ENCODE data around the gene IDH3A.
"Not testable (repeated sequence)": the region's sequence is repeated elsewhere in the genome, so short reads cannot be mapped to it uniquely, and the experiment has no call there.

IDH3A gene

DNA sequence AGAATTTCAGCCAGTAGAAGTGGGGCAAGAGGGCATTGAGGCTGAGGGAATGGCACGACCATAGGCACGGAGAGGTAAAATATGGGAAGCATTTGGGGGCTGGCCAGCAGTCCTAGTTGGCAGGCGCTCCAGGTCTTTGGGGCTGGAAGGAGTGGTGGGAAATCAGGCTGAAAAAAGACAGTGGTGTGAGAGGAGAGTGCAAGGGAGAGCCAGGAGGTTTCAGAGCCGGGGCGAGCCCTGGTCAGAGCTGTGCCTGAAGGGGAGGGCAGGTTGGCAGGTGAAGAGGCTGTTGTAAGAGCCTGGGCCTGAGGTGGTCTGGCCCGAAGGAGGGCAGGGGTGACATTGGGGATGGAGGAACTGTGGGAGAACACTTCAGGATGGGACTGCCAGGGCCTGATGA, 1.6 kb upstream of the IDH3A start:
- Histone ChIP-seq H3K4me1 (no peaks in the 10 kb centered on the region), H3K4me3 (ENCODE audit: low read depth, low read length) (no peak overlapping the region), H3K9me3 (no peaks in the 10 kb centered on the region), H3K27me3 (no peaks in the 10 kb centered on the region), H3K36me3 (no peaks in the 10 kb centered on the region; the same call in 1 of the 2 replicates)
- TF ChIP-seq, protein P1, sequence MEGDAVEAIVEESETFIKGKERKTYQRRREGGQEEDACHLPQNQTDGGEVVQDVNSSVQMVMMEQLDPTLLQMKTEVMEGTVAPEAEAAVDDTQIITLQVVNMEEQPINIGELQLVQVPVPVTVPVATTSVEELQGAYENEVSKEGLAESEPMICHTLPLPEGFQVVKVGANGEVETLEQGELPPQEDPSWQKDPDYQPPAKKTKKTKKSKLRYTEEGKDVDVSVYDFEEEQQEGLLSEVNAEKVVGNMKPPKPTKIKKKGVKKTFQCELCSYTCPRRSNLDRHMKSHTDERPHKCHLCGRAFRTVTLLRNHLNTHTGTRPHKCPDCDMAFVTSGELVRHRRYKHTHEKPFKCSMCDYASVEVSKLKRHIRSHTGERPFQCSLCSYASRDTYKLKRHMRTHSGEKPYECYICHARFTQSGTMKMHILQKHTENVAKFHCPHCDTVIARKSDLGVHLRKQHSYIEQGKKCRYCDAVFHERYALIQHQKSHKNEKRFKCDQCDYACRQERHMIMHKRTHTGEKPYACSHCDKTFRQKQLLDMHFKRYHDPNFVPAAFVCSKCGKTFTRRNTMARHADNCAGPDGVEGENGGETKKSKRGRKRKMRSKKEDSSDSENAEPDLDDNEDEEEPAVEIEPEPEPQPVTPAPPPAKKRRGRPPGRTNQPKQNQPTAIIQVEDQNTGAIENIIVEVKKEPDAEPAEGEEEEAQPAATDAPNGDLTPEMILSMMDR (IDR thresholded peaks at IDR 0.05; ENCODE audit: low read depth, low read length), result no peak
- no peak for DNase-seq

DNA sequence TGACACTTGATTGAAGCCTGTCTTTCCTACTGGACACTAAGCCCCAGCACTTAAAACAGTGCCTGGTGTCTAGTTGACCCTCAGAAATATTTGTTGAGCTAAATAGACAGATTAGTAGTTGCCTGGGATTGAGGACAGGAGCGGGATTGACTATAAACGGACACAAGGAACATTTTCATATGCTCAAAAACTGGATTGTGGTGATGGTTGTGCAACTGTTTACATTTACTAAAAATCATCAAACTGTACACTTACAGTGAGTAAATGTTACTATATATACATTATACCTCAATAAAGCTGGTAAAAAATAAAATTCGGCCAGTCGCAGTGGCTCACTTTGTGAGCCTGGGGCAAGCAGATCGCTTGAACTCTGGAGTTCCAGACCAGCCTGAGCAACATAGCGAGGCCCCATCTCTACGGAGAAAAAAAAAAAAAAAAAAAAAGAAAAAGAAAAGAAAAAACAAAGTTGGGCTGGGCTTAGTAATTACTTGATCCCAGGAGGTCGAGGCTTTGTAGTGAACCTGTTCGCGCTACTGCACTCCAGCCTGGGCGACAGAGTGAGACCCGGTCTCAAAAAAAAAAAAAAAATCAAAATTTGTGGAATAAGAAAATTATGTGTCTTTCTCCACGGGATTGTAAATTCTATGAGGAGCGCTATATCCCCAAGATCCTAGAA, 632 bp upstream of the IDH3A start:
- H3K4me1 ChIP-seq, result no peaks in the 10 kb centered on the region
- H3K27me3 ChIP-seq, result no peaks in the 10 kb centered on the region
- H3K9me3 ChIP-seq, result no peaks in the 10 kb centered on the region
- TF ChIP-seq, protein P1 (IDR thresholded peaks at IDR 0.05; ENCODE audit: low read depth, low read length), result no peak
- DNase-seq, result no peak
- no peaks in the 10 kb centered on the region; the same call in 1 of the 2 replicates for H3K36me3 ChIP-seq
- H3K4me3 ChIP-seq (ENCODE audit: low read depth, low read length), result peak overlapping the region; percentile 90

DNA sequence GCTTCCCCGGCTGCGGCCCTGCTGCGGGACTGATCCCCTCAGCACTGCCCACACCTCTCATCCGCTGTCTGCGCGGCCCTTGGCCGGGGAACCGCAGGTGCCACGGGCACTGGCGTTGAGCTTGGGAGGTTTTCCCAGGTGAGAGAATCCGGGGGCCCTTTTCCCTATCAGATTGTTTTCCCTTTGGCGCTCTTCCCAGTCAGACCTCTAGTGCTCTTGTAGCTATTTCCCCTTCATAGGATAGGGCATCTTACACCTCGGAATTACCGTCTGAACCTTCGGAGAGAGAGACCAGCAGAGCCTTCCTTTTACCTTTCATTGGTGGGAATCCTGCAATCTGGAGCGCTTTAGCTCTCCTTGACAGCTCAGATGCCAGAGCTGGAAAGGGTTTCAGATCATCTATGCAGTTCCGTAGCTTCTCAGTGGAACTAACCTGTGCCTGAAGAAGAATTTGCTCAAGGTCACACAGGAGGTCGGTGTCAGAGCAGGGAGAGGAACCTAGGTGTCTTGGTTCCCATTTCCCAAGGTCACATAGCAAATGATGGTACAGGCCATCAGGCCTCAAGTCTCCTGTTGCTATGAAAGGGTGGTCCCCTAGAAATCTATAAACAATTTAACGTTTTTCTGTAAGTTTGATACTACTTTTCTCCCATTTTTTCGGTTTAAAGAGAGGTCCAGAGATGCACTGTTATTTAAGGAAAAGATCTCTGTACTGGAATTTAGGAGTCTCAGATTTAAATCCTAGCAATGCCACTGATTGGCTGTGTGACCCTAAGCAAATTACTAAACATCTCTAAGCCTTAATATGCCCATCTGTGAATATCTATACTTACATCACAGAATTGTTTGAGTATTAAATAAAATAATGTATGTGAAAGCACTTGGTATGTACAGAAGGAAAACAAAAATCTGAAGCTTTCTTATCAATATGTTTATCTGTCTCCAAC, 916 bp downstream of the IDH3A start:
- no peak for DNase-seq
- TF ChIP-seq, protein P1 (IDR thresholded peaks at IDR 0.05; ENCODE audit: low read depth, low read length), result no peak
- Histone ChIP-seq H3K27me3 (no peaks in the 10 kb centered on the region), H3K9me3 (no peaks in the 10 kb centered on the region), H3K4me3 (ENCODE audit: low read depth, low read length) (peak overlapping the region; percentile 90), H3K4me1 (no peaks in the 10 kb centered on the region), H3K36me3 (no peaks in the 10 kb centered on the region; the same call in 1 of the 2 replicates)

DNA sequence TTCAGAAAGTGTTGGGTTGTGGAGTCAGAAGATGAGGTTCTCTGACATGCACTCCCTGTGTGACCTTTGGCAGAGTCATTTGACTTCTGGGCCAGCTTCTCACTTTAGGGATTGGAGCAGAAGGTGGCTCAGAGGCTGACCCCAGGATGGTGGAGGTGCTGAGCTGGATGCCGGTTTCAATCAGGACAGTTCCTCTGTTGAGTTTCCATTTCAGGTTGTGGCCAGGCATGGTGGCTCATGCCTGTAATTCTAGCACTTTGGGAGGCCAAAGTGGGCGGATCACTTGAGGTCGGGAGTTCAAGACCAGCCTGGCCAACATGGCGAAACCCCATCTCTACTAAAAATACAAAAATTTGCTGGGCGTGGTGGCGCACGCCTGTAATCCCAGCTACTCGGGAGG, 1.9 kb downstream of the IDH3A start:
- H3K4me1 ChIP-seq; H3K9me3 ChIP-seq; DNase-seq; H3K27me3 ChIP-seq; H3K4me3 ChIP-seq (ENCODE audit: low read depth, low read length); H3K36me3 ChIP-seq: not testable (repeated sequence)

DNA sequence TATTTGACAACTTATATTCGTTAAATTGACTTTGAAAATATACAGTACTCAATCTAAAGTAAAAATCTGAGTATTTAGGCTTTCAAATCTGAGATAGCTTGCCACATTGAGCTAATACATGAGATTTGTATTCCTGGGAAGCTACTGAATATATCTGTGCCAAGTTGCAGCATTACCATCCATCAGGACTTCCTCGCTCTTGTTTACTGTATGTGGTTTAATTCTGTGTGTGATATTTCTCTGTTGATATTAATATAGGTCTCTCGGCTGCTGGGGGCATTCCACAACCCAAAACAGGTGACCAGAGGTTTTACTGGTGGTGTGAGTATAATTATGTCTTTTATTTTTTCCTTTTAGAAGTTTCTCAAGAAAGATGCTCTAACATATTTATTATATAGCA, 5.8 kb downstream of the IDH3A start:
- Histone ChIP-seq H3K4me1 (no peaks in the 10 kb centered on the region), H3K4me3 (ENCODE audit: low read depth, low read length) (no peak overlapping the region), H3K27me3 (no peaks in the 10 kb centered on the region), H3K36me3 (peaks cover 8% of the 10 kb centered on the region), H3K9me3 (no peaks in the 10 kb centered on the region)
- TF ChIP-seq, protein P1 (IDR thresholded peaks at IDR 0.05; ENCODE audit: low read depth, low read length), result no peak
- no peak for DNase-seq

DNA sequence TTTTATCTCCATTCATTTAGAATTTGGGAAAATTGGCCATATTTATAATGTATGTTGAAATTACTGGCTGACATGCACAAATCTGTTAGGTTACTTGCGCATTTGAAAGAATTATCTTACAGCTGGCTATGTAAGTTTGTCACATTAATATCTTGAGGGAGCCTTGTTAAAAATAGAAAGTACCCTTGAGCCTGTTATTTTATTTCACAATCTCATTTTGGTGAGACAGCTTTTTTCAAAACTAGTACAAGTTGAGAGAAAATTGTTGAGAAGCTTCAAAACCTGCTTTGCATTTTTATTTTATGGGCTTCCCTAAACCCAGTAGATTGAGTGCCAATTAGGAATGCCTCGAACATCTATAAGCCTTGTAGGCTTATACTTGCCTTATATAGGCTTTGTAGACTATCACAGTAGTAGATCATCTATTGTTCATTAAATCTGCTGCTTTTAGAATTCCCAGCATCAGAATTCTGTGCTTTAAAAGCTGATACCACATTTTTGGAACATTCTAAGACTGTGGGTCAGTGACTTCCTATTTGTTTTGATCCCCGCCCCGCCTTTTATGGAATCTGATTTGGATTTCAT, 6.3 kb downstream of the IDH3A start:
- Histone ChIP-seq H3K27me3 (no peaks in the 10 kb centered on the region), H3K36me3 (peaks cover 11% of the 10 kb centered on the region), H3K4me3 (ENCODE audit: low read depth, low read length) (no peak overlapping the region), H3K4me1 (no peaks in the 10 kb centered on the region), H3K9me3 (no peaks in the 10 kb centered on the region)
- TF ChIP-seq, protein P1 (IDR thresholded peaks at IDR 0.05; ENCODE audit: low read depth, low read length), result no peak
- no peak for DNase-seq
